GM18870 (cell line): ENCODE data around the gene IQSEC1.

Source experiments
- ATAC-seq: cut with Tn5 transposase; IDR thresholded peaks from one replicate; pipeline ENCODE4 v1.9.1; 2021; ENCODE audit warnings: moderate library complexity; ENCODE audit not compliant: unreplicated experiment

IQSEC1 gene

GRCh38 chr3:12941495-12942023 is 131.7 kb downstream of the IQSEC1 start:
- ATAC-seq, result no peak

- ATAC-seq, result no peak
Observed at GRCh38 chr3:12940854-12941253, 132.4 kb downstream of the IQSEC1 start.

- ATAC-seq, result no peak
Observed at GRCh38 chr3:12939137-12939536, 134.1 kb downstream of the IQSEC1 start.

GRCh38 chr3:12938258-12938711 is 134.9 kb downstream of the IQSEC1 start:
- ATAC-seq, result no peak

GRCh38 chr3:12935861-12936830 is 137.1 kb downstream of the IQSEC1 start:
- ATAC-seq, result no peak

GRCh38 chr3:12935023-12935860 is 138.0 kb downstream of the IQSEC1 start:
- ATAC-seq, result no peak

- no peak for ATAC-seq
Observed at GRCh38 chr3:12934431-12934830, 138.8 kb downstream of the IQSEC1 start.

GRCh38 chr3:12933901-12934300 is 139.3 kb downstream of the IQSEC1 start:
- ATAC-seq, result no peak

- ATAC-seq, result no peak
Observed at GRCh38 chr3:12932754-12933153, 140.5 kb downstream of the IQSEC1 start.

- ATAC-seq, result no peak
Observed at GRCh38 chr3:12932347-12932746, 140.9 kb downstream of the IQSEC1 start.

- ATAC-seq, result no peak
Observed at GRCh38 chr3:12931273-12931905, 141.8 kb downstream of the IQSEC1 start.

- no peak for ATAC-seq
Observed at GRCh38 chr3:12929801-12930200, 143.4 kb downstream of the IQSEC1 start.

GRCh38 chr3:12926660-12927059 is 146.6 kb downstream of the IQSEC1 start:
- no peak for ATAC-seq

GRCh38 chr3:12925648-12926047 is 147.6 kb downstream of the IQSEC1 start:
- no peak for ATAC-seq

GRCh38 chr3:12924437-12924836 is 148.8 kb downstream of the IQSEC1 start:
- no peak for ATAC-seq

GRCh38 chr3:12922881-12923431 is 150.3 kb downstream of the IQSEC1 start:
- ATAC-seq, result no peak

GRCh38 chr3:12922306-12922705 is 150.9 kb downstream of the IQSEC1 start:
- no peak for ATAC-seq

- no peak for ATAC-seq
Observed at GRCh38 chr3:12921736-12922135, 151.5 kb downstream of the IQSEC1 start.

GRCh38 chr3:12920967-12921366 is 152.3 kb downstream of the IQSEC1 start:
- ATAC-seq, result no peak

- no peak for ATAC-seq
Observed at GRCh38 chr3:12919205-12919604, 154.0 kb downstream of the IQSEC1 start.

- no peak for ATAC-seq
Observed at GRCh38 chr3:12918231-12918630, 155.0 kb downstream of the IQSEC1 start.
